H9 (cell line): ENCODE results near the gene CDC37. TPM values are rescaled to one million over a fixed set of nuclear protein-coding genes. Genes with fewer than 3 reads are reported as not detected.
A peak's percentile ranks its signal among the peaks of the same experiment; 100 is the strongest.

Experiments used
- DNase-seq: peaks from one replicate; pipeline ENCODE4 v3.0.0-alpha.2; 2017
- H2AFZ ChIP-seq: one replicate; pipeline ENCODE4 v1.6.1; 2013; ENCODE audit warnings: mild to moderate bottlenecking, low read length, control low read depth, moderate library complexity
- H2AK5ac ChIP-seq: 2 replicates; pipeline ENCODE4 v1.6.1; 2013; ENCODE audit warnings: low read length, control low read depth, mixed read lengths; ENCODE audit not compliant: insufficient read length
- H2BK120ac ChIP-seq: one replicate; pipeline ENCODE4 v1.6.1; 2013; ENCODE audit warnings: low read depth, mild to moderate bottlenecking, low read length, control low read depth, inconsistent platforms; ENCODE audit not compliant: poor library complexity, severe bottlenecking
- H2BK12ac ChIP-seq: 2 replicates; pipeline ENCODE4 v1.6.1; 2013; ENCODE audit warnings: low read length, control low read depth, mixed read lengths, low read depth; ENCODE audit not compliant: insufficient read length
- H2BK15ac ChIP-seq: 2 replicates; pipeline ENCODE4 v1.6.1; 2013; ENCODE audit warnings: low read depth, low read length, control low read depth
- H2BK20ac ChIP-seq: one replicate; pipeline ENCODE4 v1.6.1; 2013; ENCODE audit warnings: low read depth, mild to moderate bottlenecking, low read length, control low read depth, inconsistent platforms; ENCODE audit not compliant: poor library complexity, severe bottlenecking
- H2BK5ac ChIP-seq: 2 replicates; pipeline ENCODE4 v1.6.1; 2013; ENCODE audit warnings: low read length, control low read depth, mixed read lengths; ENCODE audit not compliant: insufficient read length
- H3K14ac ChIP-seq: 2 replicates; pipeline ENCODE4 v1.6.1; 2013; ENCODE audit warnings: low read length, control low read depth; ENCODE audit not compliant: insufficient read depth
- H3K18ac ChIP-seq: 2 replicates; pipeline ENCODE4 v1.6.1; 2013; ENCODE audit warnings: low read depth, mild to moderate bottlenecking, mixed read lengths, low read length, control low read depth; ENCODE audit not compliant: insufficient read length
- H3K23ac ChIP-seq: 2 replicates; pipeline ENCODE4 v1.6.1; 2013; ENCODE audit warnings: low read length, control low read depth, mixed read lengths, low read depth; ENCODE audit not compliant: insufficient read length
- H3K23me2 ChIP-seq: 2 replicates; pipeline ENCODE4 v1.6.1; 2013; ENCODE audit warnings: low read depth, mild to moderate bottlenecking, mixed read lengths, low read length, control low read depth; ENCODE audit not compliant: insufficient read length, poor library complexity, severe bottlenecking
- H3K27ac ChIP-seq: 2 replicates; pipeline ENCODE4 v1.5.1; 2013; ENCODE audit warnings: low read length, control low read depth, mixed read lengths, low read depth; ENCODE audit not compliant: insufficient read length
- H3K27me3 ChIP-seq: 2 replicates; pipeline ENCODE4 v1.6.1; 2013; ENCODE audit warnings: low read length, control low read depth, inconsistent platforms; ENCODE audit not compliant: insufficient read depth
- H3K4ac ChIP-seq: 2 replicates; pipeline ENCODE4 v1.6.1; 2013; ENCODE audit warnings: low read depth, mild to moderate bottlenecking, control low read depth, inconsistent platforms, low read length, moderate library complexity
- H3K4me1 ChIP-seq: 2 replicates; pipeline ENCODE4 v1.6.1; 2013; ENCODE audit warnings: low read length, control low read depth, inconsistent platforms; ENCODE audit not compliant: insufficient read depth
- H3K4me2 ChIP-seq: 2 replicates; pipeline ENCODE4 v1.6.1; 2013; ENCODE audit warnings: low read length, control low read depth, mixed read lengths; ENCODE audit not compliant: insufficient read length, insufficient read depth
- H3K56ac ChIP-seq: 2 replicates; pipeline ENCODE4 v1.6.1; 2013; ENCODE audit warnings: low read depth, mild to moderate bottlenecking, mixed read lengths, low read length, control low read depth; ENCODE audit not compliant: insufficient read length
- H3K79me1 ChIP-seq: 2 replicates; pipeline ENCODE4 v1.6.1; 2013; ENCODE audit warnings: low read depth, mild to moderate bottlenecking, moderate library complexity, low read length, control low read depth, inconsistent platforms; ENCODE audit not compliant: insufficient read depth, poor library complexity, severe bottlenecking
- H3K79me2 ChIP-seq: 2 replicates; pipeline ENCODE4 v1.6.1; 2013; ENCODE audit warnings: low read length, control low read depth, inconsistent platforms; ENCODE audit not compliant: insufficient read depth
- H3K9ac ChIP-seq: 2 replicates; pipeline ENCODE4 v1.6.1; 2013; ENCODE audit warnings: low read length, control low read depth, mixed read lengths; ENCODE audit not compliant: insufficient read length; ENCODE audit errors: extremely low read depth
- H3K9me3 ChIP-seq: one replicate; pipeline ENCODE4 v1.6.1; 2013; ENCODE audit warnings: low read depth, low read length, inconsistent platforms; ENCODE audit not compliant: control insufficient read depth
- H3T11ph ChIP-seq: one replicate; pipeline ENCODE4 v1.6.1; 2013; ENCODE audit warnings: mild to moderate bottlenecking, low read length, control low read depth, inconsistent platforms
- H4K20me1 ChIP-seq: one replicate; pipeline ENCODE4 v1.6.1; 2013; ENCODE audit not compliant: control insufficient read depth, insufficient read length, insufficient read depth
- H4K5ac ChIP-seq: 2 replicates; pipeline ENCODE4 v1.6.1; 2013; ENCODE audit warnings: low read depth, mild to moderate bottlenecking, mixed read lengths, low read length, control low read depth; ENCODE audit not compliant: insufficient read length
- H4K8ac ChIP-seq: replicated peaks from 2 replicates; pipeline ENCODE4 v1.6.1; 2013; ENCODE audit warnings: low read length, control low read depth, mixed read lengths, low read depth; ENCODE audit not compliant: insufficient read length
- H4K91ac ChIP-seq: 2 replicates; pipeline ENCODE4 v1.6.1; 2013; ENCODE audit warnings: low read depth, mild to moderate bottlenecking, moderate library complexity, mixed read lengths, low read length, control low read depth; ENCODE audit not compliant: insufficient read length
- H3K27ac Mint-ChIP-seq, 3 experiments: 2 replicates in 2 of 3; 3 replicates in 1 of 3; pipeline ENCODE4 v1.8.0; 2020 to 2021; ENCODE audit warnings: mixed read lengths in 3 of 3, mild to moderate bottlenecking in 1 of 3, moderate library complexity in 1 of 3
- H3K27me3 Mint-ChIP-seq: 2 replicates; pipeline ENCODE4 v1.8.0; 2021; ENCODE audit warnings: low read depth, mild to moderate bottlenecking, moderate library complexity, mixed read lengths
- H3K36me3 Mint-ChIP-seq, 3 experiments: 2 replicates in 2 of 3; 3 replicates in 1 of 3; pipeline ENCODE4 v1.8.0; 2020 to 2021; ENCODE audit warnings: low read depth in 3 of 3, mixed read lengths in 3 of 3; ENCODE audit not compliant: insufficient read depth in 1 of 3
- H3K4me1 Mint-ChIP-seq, 2 experiments: 2 replicates each; pipeline ENCODE4 v1.8.0; 2020; ENCODE audit warnings: mixed read lengths in 2 of 2
- H3K4me3 Mint-ChIP-seq, 2 experiments: 2 replicates in 1 of 2; 3 replicates in 1 of 2; pipeline ENCODE4 v1.8.0; 2020 to 2021; ENCODE audit warnings: mild to moderate bottlenecking in 2 of 2, mixed read lengths in 2 of 2, moderate library complexity in 1 of 2
- H3K9me3 Mint-ChIP-seq, 2 experiments: 2 replicates in 1 of 2; 3 replicates in 1 of 2; pipeline ENCODE4 v1.8.0; 2020; ENCODE audit warnings: mild to moderate bottlenecking in 2 of 2, mixed read lengths in 2 of 2, moderate library complexity in 1 of 2
- WGBS: extraction: QIAGEN DNeasy Blood & Tissue Kit; methylation state at CpG from one replicate; pipeline ENCODE4 v1.1.7; 2013; ENCODE audit warnings: missing lambda C conversion rate, low lambda C conversion rate, mixed read lengths; ENCODE audit not compliant: insufficient read length; ENCODE audit errors: extremely low coverage; 5-methylcytosine and 5-hydroxymethylcytosine counted together
- total RNA-seq: library from RNA; stranded (reverse); gene quantifications from 2 replicates; pipeline ENCODE4 v1.2.1, GENCODE V29; 2021
- TF ChIP-seq, protein P1 (sequence below): fragments of 200-600 bp; sonication (generic); conservative IDR thresholded peaks from 3 replicates; pipeline ENCODE4 v1.8.0; 2021; ENCODE audit warnings: antibody characterized with exemption, mild to moderate bottlenecking

CDC37 gene
- total RNA-seq, 1 experiment from 2014 or later, result 155 TPM

DNA sequence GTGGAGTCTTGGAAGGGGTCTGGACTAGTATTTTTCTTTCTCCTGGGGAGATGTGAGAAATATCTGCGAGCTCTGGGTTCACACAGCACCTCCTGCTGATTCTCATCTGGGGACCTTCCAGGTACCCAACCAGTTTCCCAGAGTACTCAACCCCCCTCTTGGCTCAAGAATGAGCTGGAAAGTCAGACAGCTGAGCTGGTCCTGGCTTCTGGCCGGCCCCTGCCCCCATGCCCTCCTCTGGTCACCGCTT is 14.8 kb upstream of the CDC37 start:
- H3K27me3 ChIP-seq, result peaks cover 37% of the 10 kb centered on the region

More for the DNA sequence above, 14.8 kb upstream of the CDC37 start:
- H3K4me2 ChIP-seq, result peak overlapping the region; percentile 59
- no peak overlapping the region for H3K14ac ChIP-seq
- H3K9me3 Mint-ChIP-seq, result peaks cover 2 to 4% of the 10 kb centered on the region in 2 experiments; a peak in 4 of 5 replicates
- H3T11ph ChIP-seq, result no peak overlapping the region
- no peak overlapping the region for H4K5ac ChIP-seq
- H3K18ac ChIP-seq, result no peak overlapping the region
- WGBS, result no CpG with 5 or more reads among the region's 3 CpGs
- H2BK12ac ChIP-seq, result no peak overlapping the region
- no peaks in the 10 kb centered on the region for H3K79me2 ChIP-seq
- no peak overlapping the region for H2BK120ac ChIP-seq
- no peak overlapping the region for H2AFZ ChIP-seq
- no peak overlapping the region for H3K27ac Mint-ChIP-seq
- no peak overlapping the region for H4K91ac ChIP-seq
- no peak for DNase-seq
- peaks cover 89% of the 10 kb centered on the region for H3K27me3 Mint-ChIP-seq
- H3K23me2 ChIP-seq, result peaks cover 19% of the 10 kb centered on the region
- H2BK5ac ChIP-seq, result no peak overlapping the region
- no peak overlapping the region for H2BK15ac ChIP-seq
- no peak overlapping the region for H4K8ac ChIP-seq
- no peaks in the 10 kb centered on the region for H3K9me3 ChIP-seq
- H3K56ac ChIP-seq, result no peak overlapping the region
- TF ChIP-seq, protein P1, sequence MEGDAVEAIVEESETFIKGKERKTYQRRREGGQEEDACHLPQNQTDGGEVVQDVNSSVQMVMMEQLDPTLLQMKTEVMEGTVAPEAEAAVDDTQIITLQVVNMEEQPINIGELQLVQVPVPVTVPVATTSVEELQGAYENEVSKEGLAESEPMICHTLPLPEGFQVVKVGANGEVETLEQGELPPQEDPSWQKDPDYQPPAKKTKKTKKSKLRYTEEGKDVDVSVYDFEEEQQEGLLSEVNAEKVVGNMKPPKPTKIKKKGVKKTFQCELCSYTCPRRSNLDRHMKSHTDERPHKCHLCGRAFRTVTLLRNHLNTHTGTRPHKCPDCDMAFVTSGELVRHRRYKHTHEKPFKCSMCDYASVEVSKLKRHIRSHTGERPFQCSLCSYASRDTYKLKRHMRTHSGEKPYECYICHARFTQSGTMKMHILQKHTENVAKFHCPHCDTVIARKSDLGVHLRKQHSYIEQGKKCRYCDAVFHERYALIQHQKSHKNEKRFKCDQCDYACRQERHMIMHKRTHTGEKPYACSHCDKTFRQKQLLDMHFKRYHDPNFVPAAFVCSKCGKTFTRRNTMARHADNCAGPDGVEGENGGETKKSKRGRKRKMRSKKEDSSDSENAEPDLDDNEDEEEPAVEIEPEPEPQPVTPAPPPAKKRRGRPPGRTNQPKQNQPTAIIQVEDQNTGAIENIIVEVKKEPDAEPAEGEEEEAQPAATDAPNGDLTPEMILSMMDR, result no peak
- no peak overlapping the region for H3K27ac ChIP-seq
- peaks cover 33 to 40% of the 10 kb centered on the region in 2 experiments for H3K4me1 Mint-ChIP-seq
- H3K4me1 ChIP-seq, result peaks cover 2% of the 10 kb centered on the region; the same call in 1 of the 2 replicates
- no peak overlapping the region for H2AK5ac ChIP-seq
- H4K20me1 ChIP-seq, result no peaks in the 10 kb centered on the region
- H3K4me3 Mint-ChIP-seq, result peak overlapping the region; percentile 53 to 82
- no peak overlapping the region for H3K23ac ChIP-seq
- no peaks in the 10 kb centered on the region for H3K36me3 Mint-ChIP-seq
- H3K4ac ChIP-seq, result no peak overlapping the region
- no peak overlapping the region for H3K9ac ChIP-seq
- no peaks in the 10 kb centered on the region for H3K79me1 ChIP-seq
- no peak overlapping the region for H2BK20ac ChIP-seq
